NCI-H526 (cell line): ENCODE data around the gene CRP.
"Not testable (repeated sequence)": the region's sequence is repeated elsewhere in the genome, so short reads cannot be mapped to it uniquely, and the experiment has no call there.

Source experiments
- DNase-seq, 2 experiments: peaks; one replicate each; lab custom pipeline; 2025; lab: John Stamatoyannopoulos, UW

Gene CRP

GRCh38 chr1:159699653-159700052 is 14.7 kb downstream of the CRP start:
- no peak for DNase-seq

GRCh38 chr1:159699246-159699645 is 15.1 kb downstream of the CRP start:
- no peak for DNase-seq

- no peak for DNase-seq
Observed at GRCh38 chr1:159687511-159687910, 26.9 kb downstream of the CRP start.

DNA sequence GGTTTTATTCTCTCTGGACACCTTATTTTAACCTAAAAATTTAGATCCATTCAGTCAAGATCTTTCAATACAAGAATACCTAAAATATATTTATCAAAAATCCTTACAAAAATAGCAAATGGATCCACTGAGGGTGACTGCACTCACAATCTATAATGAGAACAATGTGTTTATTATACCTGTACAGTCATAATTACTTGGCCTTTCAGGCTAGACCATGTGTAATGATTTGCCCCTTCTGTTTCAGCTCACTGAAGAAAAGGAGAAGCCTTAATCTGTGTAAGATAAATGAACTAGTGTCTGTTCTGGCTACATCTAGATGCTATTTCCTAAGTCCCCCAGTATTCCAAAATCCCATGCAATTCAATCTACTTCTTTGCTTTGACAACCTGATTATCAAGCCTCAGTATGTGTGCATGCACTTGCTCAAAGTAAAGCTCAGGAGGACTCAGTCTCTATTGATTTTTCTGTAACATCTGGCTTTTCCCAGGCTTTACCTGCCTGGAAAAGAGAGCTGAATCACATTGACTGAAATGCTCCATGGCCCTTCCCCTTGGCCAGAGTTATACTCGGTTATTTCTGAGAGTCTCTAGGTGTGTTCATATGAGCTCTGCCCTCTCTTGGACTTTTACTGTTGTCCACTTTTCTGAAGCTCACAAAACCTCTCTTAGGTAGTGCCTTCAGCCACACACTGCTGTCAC is 27.6 kb downstream of the CRP start:
- DNase-seq: no peak

DNA sequence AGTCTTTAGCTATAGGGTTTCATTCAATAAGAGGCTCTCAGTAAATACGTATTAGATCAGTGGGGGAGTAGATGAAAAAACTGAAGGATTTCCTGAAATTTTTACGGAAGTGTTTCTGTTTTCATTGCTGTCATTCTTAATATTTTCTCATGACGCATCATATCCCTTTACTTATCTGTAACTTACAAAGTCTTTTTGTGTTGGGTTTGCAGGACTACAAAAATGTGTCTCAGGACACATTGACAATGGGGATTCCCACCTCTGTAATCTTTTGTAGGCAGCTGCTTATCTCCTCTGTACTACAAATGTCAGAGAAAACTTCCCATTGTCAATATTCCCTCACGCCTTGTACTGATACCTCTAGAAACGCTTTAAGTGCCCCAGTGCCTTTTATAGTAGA is 35.5 kb downstream of the CRP start:
- DNase-seq: no peak

DNA sequence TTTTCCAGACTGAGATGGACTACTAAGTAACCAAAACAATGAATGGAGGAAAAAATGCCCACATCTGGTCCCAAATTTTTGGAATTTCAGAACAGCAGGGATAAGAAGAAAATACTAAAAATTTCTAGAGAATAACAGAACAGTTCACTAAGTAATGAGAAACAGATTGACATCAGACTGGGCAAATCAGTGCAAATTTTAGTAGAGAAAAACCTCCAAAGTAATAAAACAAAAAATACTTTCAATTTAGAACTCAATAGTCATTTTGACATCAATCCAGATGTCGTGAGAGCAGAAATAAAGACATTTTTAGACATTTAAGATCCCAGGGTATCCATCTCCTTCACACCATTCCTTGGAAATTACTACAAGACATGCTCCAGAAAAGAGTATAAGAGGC is 39.3 kb downstream of the CRP start:
- DNase-seq: no peak

DNA sequence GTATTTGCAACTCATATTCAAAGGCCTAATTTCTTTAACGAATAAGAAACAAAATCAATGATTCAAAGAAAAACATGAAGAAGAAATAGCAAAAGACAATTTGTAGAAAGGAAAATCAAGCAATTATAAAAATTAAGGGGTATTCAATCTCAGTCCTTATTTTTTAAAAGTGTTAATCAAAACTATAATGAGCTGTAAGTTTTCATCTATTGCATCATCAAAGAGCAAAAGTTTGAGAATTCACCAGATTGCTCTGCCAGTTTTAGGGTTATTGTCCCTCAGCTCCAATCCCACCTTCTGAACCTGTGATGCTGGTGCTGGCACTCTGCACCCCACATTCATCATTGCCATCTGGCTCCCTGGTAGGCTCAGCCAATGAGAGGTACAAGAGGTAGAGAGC is 42.0 kb downstream of the CRP start:
- DNase-seq: not testable (repeated sequence)

DNA sequence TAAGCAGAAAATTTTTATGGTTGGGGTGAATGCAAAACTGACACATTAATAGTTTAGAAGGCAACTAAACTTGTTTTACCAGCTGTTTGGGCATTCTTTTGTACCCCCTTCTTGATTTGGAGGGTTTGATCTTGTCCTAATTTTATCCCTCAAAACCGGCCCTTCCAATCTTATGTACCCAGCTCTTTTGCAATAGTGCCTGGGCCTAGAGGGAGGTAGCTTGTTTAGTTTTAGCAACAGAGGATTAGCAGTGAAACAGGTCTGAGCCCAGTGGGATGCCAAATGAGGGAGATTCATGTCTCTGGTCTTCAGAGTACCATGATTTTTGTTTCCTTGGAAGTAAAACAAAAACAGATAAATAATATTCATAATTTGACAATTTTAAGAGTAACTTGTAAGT is 45.1 kb downstream of the CRP start:
- peak in 1 of 2 experiments; percentile 15 for DNase-seq

- no peak for DNase-seq
Observed at GRCh38 chr1:159668739-159669138, 45.6 kb downstream of the CRP start.

- no peak for DNase-seq
Observed at GRCh38 chr1:159664247-159664646, 50.1 kb downstream of the CRP start.

DNA sequence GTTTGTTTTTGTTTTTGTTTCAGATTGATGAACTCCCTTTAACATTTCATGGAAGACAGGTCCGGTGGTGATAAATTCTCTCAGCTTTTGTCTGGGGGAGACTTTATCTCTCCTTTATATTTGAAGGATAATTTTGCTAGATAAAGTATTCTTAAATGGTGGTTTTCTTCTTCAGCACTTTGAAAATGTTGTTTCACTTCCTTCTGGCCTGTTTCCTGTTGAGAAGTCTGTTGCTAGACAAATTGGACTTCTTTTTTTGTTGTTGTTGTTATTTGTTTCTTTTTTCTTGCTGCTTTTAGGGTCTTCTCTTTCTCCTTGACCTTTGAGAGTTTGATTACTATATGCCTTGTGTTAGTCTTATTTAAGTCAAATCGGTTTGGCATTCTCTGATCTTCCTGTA is 50.8 kb downstream of the CRP start:
- DNase-seq: no peak
